Stimulated activated CD4-positive, alpha-beta T cell treated with anti-CD3 and anti-CD28 coated beads, Interleukin-1b, Interleukin-23, amount 100 ng/mL, for 48 hours (primary cell): ENCODE measurements around the gene CRKL.
"Not testable (repeated sequence)": the region's sequence is repeated elsewhere in the genome, so short reads cannot be mapped to it uniquely, and the experiment has no call there.

Experiments used
- DNase-seq: peaks from one replicate; pipeline ENCODE4 v3.0.0-alpha.2; 2020

The CRKL gene

GRCh38 chr22:20901093-20902033 lies 15.8 kb upstream of the CRKL start:
- not testable (repeated sequence) for DNase-seq

DNA sequence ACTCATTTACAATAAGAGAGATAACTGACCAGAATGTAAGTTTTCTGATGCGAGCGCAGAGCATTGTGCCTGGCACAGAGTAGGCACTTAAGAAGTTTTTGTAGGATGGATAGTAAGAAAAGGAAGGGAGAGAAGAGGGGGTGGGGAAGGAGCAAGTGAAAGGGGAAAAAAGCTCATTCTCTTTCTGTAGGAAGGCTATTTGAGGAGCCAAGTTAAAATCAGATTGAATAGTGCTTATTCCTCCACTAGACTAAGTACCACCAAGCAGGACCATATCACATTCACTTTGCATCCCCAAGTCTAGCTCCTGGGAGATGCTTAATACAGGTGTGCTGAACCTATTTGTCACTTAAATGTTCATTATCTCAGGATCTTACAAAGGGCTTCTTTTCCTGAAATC lies 14.1 kb upstream of the CRKL start:
- DNase-seq, result no peak

- DNase-seq, result no peak
These were observed 12.9 kb upstream of the CRKL start for GRCh38 chr22:20904008-20904979.

DNA sequence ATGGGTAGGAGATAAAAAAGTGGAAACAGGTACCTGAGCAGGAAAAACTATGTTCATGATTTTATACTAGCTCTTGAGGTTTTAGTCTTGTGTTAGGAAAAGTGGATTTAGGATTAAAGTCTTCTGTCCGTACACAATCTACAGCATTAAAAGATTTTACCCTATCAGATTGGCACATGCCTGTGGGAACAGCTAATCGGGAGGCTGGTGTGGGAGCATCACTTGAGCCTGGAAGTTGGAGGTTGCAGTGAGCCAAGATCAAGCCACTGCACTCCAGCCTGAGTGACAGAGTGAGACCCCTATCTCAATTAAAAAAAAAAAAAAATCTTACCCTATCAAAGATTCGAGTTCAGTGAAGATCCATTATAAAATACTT lies 12.2 kb upstream of the CRKL start:
- DNase-seq, result no peak

DNA sequence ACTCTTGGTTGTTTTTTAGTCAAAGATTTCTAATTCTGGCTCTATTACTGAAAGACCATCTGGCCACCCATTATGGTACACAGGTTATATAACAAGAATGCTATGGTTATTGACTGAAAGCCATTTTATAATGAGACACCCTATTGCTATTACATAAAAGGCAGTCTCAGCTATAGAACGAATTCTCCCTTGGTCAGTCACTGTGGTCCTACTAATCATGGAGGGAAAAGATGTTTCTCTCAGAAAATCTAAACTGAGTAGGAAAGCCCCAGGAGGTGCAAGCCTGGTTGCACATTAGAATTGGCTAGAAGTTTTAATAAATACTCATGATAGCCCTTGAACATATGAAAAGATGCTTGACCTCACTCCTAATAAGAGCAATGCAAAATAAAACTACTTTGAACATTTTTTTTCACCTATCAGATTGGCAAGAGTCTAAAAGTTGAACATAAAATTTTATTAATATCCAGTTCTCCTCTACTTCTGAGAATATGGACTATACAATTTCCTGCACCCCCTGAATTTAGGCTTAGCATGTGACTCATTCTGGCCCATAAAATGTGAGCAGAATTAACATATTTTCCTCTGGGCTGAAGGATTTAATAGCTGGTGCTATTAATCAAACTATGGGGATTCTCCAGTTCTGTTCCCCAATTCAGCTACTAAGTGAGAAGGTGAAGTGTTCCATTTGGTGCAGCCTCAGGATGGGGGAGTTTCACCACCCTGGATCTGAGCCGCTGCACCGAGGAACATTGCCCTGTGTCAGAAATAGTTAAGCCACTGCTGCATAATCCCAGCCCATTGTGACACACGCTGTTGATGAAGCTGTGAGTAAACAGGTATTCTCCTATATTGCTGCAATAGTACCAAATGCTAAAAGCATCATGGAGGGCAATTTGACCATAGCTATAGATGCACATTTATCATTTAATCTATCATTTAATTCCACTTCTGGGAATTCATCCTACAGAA lies 11.5 kb upstream of the CRKL start:
- DNase-seq, result no peak

- no peak for DNase-seq
These were observed 10.8 kb upstream of the CRKL start for GRCh38 chr22:20906387-20906767.

DNA sequence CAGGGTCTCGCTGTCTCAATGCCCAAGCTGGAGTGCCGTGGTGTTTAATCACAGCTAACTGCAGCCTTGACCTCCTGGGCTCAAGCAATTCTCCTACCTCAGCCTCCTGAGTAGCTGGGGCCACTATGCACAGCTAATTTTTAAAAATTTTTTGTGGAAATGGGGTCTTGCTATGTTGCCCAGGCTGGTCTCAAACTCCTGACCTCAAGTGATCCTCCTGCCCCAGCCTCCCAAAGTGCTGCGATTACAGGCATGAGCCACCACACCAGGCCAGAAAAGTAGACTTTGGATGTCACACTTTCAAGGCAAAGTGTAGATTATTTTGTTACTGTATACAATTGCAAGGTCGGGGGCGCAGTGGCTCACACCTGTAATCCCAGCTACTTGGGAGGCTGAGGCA lies 8.5 kb upstream of the CRKL start:
- DNase-seq, result not testable (repeated sequence)

- no peak for DNase-seq
These were observed 7.5 kb upstream of the CRKL start for GRCh38 chr22:20909543-20910303.

- DNase-seq, result no peak
These were observed 4.7 kb upstream of the CRKL start for GRCh38 chr22:20912494-20912893.

DNA sequence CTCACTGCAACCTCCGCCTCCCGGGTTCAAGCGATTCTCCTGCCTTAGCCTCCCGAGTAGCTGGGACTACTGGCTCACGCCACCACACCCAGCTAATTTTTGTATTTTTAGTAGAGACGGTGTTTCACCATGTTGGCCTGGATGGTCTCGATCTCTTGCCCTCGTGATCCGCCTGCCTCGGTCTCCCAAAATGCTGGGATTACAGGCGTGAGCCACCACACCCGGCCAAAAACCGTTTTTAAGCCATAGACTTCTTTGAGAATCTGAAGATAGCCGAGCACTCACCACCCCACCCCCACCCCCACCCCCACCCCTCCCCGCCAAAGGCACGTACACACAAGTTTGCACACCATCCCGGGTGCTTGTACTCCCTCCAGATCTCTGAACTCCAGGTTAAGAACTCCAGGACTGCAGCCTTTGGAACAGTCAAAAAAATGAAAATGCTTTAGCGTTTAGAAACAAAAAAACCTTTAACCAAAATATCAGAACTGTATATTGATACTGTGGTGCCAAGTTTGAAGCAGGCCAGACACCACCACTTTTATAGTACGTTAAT lies 1.5 kb downstream of the CRKL start:
- no peak for DNase-seq

GRCh38 chr22:20919718-20920117 lies 2.5 kb downstream of the CRKL start:
- DNase-seq, result no peak

- no peak for DNase-seq
These were observed 3.6 kb downstream of the CRKL start for GRCh38 chr22:20920881-20921203.

- DNase-seq, result no peak
These were observed 5.0 kb downstream of the CRKL start for GRCh38 chr22:20922141-20922751.

GRCh38 chr22:20926243-20926642 lies 9.0 kb downstream of the CRKL start:
- no peak for DNase-seq

- no peak for DNase-seq
These were observed 10.8 kb downstream of the CRKL start for GRCh38 chr22:20927940-20928572.

DNA sequence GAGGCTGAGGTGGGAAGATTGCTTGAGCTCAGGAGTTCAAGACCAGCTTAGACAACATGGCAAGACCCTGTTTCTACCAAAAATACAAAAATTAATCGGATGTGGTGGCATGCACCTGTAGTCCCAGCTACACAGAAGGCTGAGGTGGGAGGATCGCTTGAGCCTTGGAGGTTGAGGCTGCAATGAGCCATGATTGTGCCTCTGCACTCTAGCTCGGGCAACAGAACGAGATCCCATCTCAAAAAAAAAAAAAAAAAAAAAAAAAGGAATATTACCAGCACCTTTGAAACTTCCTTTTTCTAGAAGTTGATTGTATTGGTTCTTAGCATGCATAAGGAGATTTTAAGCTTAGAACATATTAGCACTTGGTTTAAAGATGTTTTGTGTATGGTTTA lies 11.4 kb downstream of the CRKL start:
- DNase-seq, result no peak

GRCh38 chr22:20930004-20930403 lies 12.8 kb downstream of the CRKL start:
- DNase-seq, result no peak

GRCh38 chr22:20930435-20930834 lies 13.2 kb downstream of the CRKL start:
- DNase-seq, result not testable (repeated sequence)

GRCh38 chr22:20931126-20931654 lies 14.0 kb downstream of the CRKL start:
- no peak for DNase-seq

- no peak for DNase-seq
These were observed 16.7 kb downstream of the CRKL start for GRCh38 chr22:20933910-20934309.
